Panc1 (cell line): ENCODE measurements around the gene CHMP2B. TPM values are rescaled to one million over a fixed set of nuclear protein-coding genes. Genes with fewer than 3 reads are reported as not detected.

ENCODE experiments used
- ATAC-seq: fragments of 200-7000 bp; cut with Tn5 transposase; 2 replicates; pipeline ENCODE4 v1.9.1; 2020; ENCODE audit warnings: mild to moderate bottlenecking, moderate library complexity
- BruUV-seq: library from RNA; stranded (reverse); fragments of 400-500 nt; replicated peaks from 2 replicates; lab custom pipeline; 2021; lab: Mats Ljungman, UMichigan
- CTCF ChIA-PET: fragments of 300-600 bp; sonication (Branson Sonifier 250); formaldehyde crosslinking; loops from one replicate; lab custom pipeline; 2022; ENCODE audit warnings: antibody characterized with exemption; lab: Charles Lee
- POLR2A ChIA-PET: fragments of 300-600 bp; sonication (Branson Sonifier 250); formaldehyde crosslinking; loops from one replicate; lab custom pipeline; 2022; ENCODE audit warnings: antibody characterized with exemption; lab: Charles Lee
- DNase-seq: peaks from one replicate; pipeline ENCODE4 v3.0.0-alpha.2; 2010; ENCODE audit warnings: low read depth, low spot score
- H3K27ac ChIP-seq: 2 replicates; pipeline ENCODE4 v1.5.1; 2011; ENCODE audit warnings: mild to moderate bottlenecking, low read length, inconsistent platforms
- H3K27me3 ChIP-seq: fragments of 200-500 bp; sonication (Bioruptor generic); 2 replicates; pipeline ENCODE4 v1.6.0; 2014; ENCODE audit warnings: low read length, inconsistent platforms; ENCODE audit not compliant: control insufficient read depth, insufficient read depth
- H3K36me3 ChIP-seq: fragments of 200-500 bp; sonication (Bioruptor generic); 2 replicates; pipeline ENCODE4 v1.5.1; 2014; ENCODE audit warnings: inconsistent platforms, mild to moderate bottlenecking, low read length, moderate library complexity; ENCODE audit not compliant: control insufficient read depth, insufficient read depth
- H3K4me1 ChIP-seq: 2 replicates; pipeline ENCODE4 v1.5.1; 2011; ENCODE audit warnings: inconsistent platforms, mild to moderate bottlenecking, low read length, moderate library complexity; ENCODE audit not compliant: control insufficient read depth, insufficient read depth
- H3K4me3 ChIP-seq, 2 experiments: 2 replicates each; pipeline ENCODE4 v1.5.1; 2011 to 2012; ENCODE audit warnings: low read depth in 2 of 2, low read length in 2 of 2, mild to moderate bottlenecking in 2 of 2, inconsistent platforms in 1 of 2, moderate library complexity in 1 of 2
- H3K9me3 ChIP-seq: fragments of 200-500 bp; sonication (Bioruptor generic); 2 replicates; pipeline ENCODE4 v1.5.1; 2014; ENCODE audit warnings: low read depth, mild to moderate bottlenecking, inconsistent platforms, low read length, moderate library complexity; ENCODE audit not compliant: control insufficient read depth, insufficient read depth
- POLR2AphosphoS5 ChIP-seq: IDR thresholded peaks from 2 replicates; pipeline ENCODE4 v1.6.1; 2012; ENCODE audit warnings: mild to moderate bottlenecking, low read depth, low read length, moderate library complexity
- SIN3A ChIP-seq: IDR thresholded peaks from 2 replicates; pipeline ENCODE4 v1.6.1; 2012; ENCODE audit warnings: low read depth, mild to moderate bottlenecking, low read length, moderate library complexity, borderline replicate concordance; ENCODE audit not compliant: insufficient read depth
- TCF7L2 ChIP-seq: IDR thresholded peaks from 2 replicates; pipeline ENCODE4 v1.6.1; 2011; ENCODE audit warnings: mild to moderate bottlenecking, low read depth, low read length, inconsistent platforms
- in situ Hi-C: cut with HindIII; loops from 2 replicates; pipeline ENCODE4 v1.10.0; 2016; ENCODE audit warnings: low sequenced_read_pairs, low pct_unique_long_range_greater_than_20kb
- intact Hi-C: fragments of 100-400 bp; cut with micrococcal nuclease; formaldehyde crosslinking; loops from one replicate; pipeline ENCODE4 v1.10.0; 2022; ENCODE audit not compliant: unreplicated experiment
- total RNA-seq: library from RNA; stranded (reverse); gene quantifications from one replicate; pipeline ENCODE4 v1.2.1, GENCODE V29; 2021; ENCODE audit not compliant: unreplicated experiment
- TF ChIP-seq, protein P1 (sequence below): fragments of 450-650 bp; IDR thresholded peaks from 2 replicates; pipeline ENCODE4 v1.5.1; 2017; ENCODE audit warnings: mild to moderate bottlenecking
- TF ChIP-seq, protein P2 (sequence below), 2 experiments: IDR thresholded peaks; 2 replicates each; pipeline ENCODE4 v1.6.1; 2011 to 2012; ENCODE audit warnings: low read depth in 2 of 2, control low read depth in 1 of 2, low read length in 1 of 2, mild to moderate bottlenecking in 1 of 2, moderate library complexity in 1 of 2; ENCODE audit not compliant: insufficient read depth in 1 of 2

CHMP2B gene
- total RNA-seq, 1 experiment from 2014 or later, result 32.7 TPM

DNA sequence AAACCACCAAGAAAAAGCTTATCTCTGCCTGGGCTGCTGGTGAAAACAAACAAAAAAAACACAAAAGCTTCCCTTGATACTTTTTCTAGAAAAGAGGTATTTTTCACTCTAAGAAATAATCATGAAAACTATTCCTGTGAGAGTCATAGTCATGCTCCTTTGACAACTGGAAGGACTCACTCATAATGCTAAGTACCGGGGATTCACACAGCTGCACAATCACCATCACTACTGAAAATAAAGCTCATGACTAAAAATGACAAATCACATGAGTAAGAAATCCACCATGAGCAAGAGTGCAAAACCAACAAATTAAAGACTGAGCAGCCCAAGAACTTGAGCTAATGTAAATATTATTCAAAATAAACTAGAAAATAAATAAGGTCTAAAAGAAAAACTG lies 59.9 kb downstream of the CHMP2B start:
- intact Hi-C loops (no loop called here), in situ Hi-C loops (no loop called here)
- H3K27ac ChIP-seq, result no peak overlapping the region
- H3K9me3 ChIP-seq, result no peaks in the 10 kb centered on the region
- DNase-seq, result peak; percentile 58
- no TSS peak for BruUV-seq
- TF ChIP-seq SIN3A (no peak), TCF7L2 (no peak), POLR2AphosphoS5 (no peak)
- TF ChIP-seq, protein P1, sequence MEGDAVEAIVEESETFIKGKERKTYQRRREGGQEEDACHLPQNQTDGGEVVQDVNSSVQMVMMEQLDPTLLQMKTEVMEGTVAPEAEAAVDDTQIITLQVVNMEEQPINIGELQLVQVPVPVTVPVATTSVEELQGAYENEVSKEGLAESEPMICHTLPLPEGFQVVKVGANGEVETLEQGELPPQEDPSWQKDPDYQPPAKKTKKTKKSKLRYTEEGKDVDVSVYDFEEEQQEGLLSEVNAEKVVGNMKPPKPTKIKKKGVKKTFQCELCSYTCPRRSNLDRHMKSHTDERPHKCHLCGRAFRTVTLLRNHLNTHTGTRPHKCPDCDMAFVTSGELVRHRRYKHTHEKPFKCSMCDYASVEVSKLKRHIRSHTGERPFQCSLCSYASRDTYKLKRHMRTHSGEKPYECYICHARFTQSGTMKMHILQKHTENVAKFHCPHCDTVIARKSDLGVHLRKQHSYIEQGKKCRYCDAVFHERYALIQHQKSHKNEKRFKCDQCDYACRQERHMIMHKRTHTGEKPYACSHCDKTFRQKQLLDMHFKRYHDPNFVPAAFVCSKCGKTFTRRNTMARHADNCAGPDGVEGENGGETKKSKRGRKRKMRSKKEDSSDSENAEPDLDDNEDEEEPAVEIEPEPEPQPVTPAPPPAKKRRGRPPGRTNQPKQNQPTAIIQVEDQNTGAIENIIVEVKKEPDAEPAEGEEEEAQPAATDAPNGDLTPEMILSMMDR, result no peak
- TF ChIP-seq, protein P2, sequence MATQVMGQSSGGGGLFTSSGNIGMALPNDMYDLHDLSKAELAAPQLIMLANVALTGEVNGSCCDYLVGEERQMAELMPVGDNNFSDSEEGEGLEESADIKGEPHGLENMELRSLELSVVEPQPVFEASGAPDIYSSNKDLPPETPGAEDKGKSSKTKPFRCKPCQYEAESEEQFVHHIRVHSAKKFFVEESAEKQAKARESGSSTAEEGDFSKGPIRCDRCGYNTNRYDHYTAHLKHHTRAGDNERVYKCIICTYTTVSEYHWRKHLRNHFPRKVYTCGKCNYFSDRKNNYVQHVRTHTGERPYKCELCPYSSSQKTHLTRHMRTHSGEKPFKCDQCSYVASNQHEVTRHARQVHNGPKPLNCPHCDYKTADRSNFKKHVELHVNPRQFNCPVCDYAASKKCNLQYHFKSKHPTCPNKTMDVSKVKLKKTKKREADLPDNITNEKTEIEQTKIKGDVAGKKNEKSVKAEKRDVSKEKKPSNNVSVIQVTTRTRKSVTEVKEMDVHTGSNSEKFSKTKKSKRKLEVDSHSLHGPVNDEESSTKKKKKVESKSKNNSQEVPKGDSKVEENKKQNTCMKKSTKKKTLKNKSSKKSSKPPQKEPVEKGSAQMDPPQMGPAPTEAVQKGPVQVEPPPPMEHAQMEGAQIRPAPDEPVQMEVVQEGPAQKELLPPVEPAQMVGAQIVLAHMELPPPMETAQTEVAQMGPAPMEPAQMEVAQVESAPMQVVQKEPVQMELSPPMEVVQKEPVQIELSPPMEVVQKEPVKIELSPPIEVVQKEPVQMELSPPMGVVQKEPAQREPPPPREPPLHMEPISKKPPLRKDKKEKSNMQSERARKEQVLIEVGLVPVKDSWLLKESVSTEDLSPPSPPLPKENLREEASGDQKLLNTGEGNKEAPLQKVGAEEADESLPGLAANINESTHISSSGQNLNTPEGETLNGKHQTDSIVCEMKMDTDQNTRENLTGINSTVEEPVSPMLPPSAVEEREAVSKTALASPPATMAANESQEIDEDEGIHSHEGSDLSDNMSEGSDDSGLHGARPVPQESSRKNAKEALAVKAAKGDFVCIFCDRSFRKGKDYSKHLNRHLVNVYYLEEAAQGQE (IDR thresholded peaks at IDR 0.05; ENCODE audit: insufficient read depth in 1 of 2, low read depth in 2 of 2, low read length in 1 of 2), result no peak
- no peaks in the 10 kb centered on the region for H3K36me3 ChIP-seq
- no peak overlapping the region for H3K4me3 ChIP-seq
- no peak for ATAC-seq
- H3K4me1 ChIP-seq, result no peaks in the 10 kb centered on the region
- ChIA-PET POLR2A (no interaction called here), CTCF (no interaction called here)
- no peaks in the 10 kb centered on the region for H3K27me3 ChIP-seq

DNA sequence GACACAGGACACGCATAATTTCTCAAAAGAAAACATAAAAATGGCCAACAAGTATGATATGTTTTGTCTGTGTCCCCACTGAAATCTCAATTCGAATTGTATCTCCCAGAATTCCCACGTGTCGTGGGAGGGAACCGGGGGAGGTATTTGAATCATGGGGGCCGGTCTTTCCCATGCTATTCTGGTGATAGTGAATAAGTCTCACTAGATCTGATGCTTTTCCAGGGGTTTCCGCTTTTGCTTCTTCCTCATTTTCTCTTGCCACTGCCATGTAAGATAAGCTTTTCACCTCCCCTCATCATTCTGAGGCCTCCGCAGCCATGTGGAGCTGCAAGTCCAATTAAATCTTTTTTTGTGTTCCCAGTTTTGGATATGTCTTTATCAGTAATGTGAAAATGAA lies 61.3 kb downstream of the CHMP2B start:
- Histone ChIP-seq H3K36me3 (no peaks in the 10 kb centered on the region), H3K4me1 (no peaks in the 10 kb centered on the region), H3K27me3 (no peaks in the 10 kb centered on the region), H3K4me3 (no peak overlapping the region), H3K27ac (no peak overlapping the region), H3K9me3 (no peaks in the 10 kb centered on the region)
- in situ Hi-C loops, result no loop called here
- TF ChIP-seq, protein P2 (IDR thresholded peaks at IDR 0.05; ENCODE audit: insufficient read depth in 1 of 2, low read depth in 2 of 2, low read length in 1 of 2), result no peak
- no peak for TF ChIP-seq SIN3A
- BruUV-seq, result no TSS peak
- POLR2A ChIA-PET, result no interaction called here
- CTCF ChIA-PET, result no interaction called here
- no peak for DNase-seq
- intact Hi-C loops, result no loop called here
- ATAC-seq, result no peak
